KMS-11 (cell line): ENCODE results near the gene CENPV.

ENCODE experiments used
- H2AFZ ChIP-seq: fragments of 200-600 bp; sonication (generic); 2 replicates; pipeline ENCODE4 v1.6.1; 2016; ENCODE audit warnings: antibody characterized with exemption, mixed run types, low read depth
- H3K27ac ChIP-seq: fragments of 200-600 bp; sonication (generic); 2 replicates; pipeline ENCODE4 v1.6.1; 2016; ENCODE audit warnings: mild to moderate bottlenecking, mixed run types
- H3K27me3 ChIP-seq: fragments of 200-600 bp; sonication (generic); 2 replicates; pipeline ENCODE4 v1.6.1; 2017; ENCODE audit warnings: mild to moderate bottlenecking, low read depth, mixed run types, moderate library complexity; ENCODE audit not compliant: insufficient read depth
- H3K36me3 ChIP-seq: fragments of 200-600 bp; sonication (generic); 2 replicates; pipeline ENCODE4 v1.6.1; 2017; ENCODE audit warnings: mild to moderate bottlenecking, mixed run types; ENCODE audit not compliant: insufficient read depth
- H3K4me1 ChIP-seq: fragments of 200-600 bp; sonication (generic); 2 replicates; pipeline ENCODE4 v1.6.1; 2016; ENCODE audit warnings: mild to moderate bottlenecking, low read depth, mixed run types; ENCODE audit not compliant: poor library complexity, severe bottlenecking
- H3K4me2 ChIP-seq: fragments of 200-600 bp; sonication (generic); 2 replicates; pipeline ENCODE4 v1.7.0; 2016; ENCODE audit warnings: mild to moderate bottlenecking, mixed run types
- H3K4me3 ChIP-seq: fragments of 200-600 bp; sonication (generic); IDR thresholded peaks from 2 replicates; pipeline ENCODE4 v1.6.1; 2017; ENCODE audit warnings: low read depth, low read length, mixed read lengths; ENCODE audit not compliant: insufficient read depth
- H3K79me2 ChIP-seq: fragments of 200-600 bp; sonication (generic); 2 replicates; pipeline ENCODE4 v1.6.1; 2016; ENCODE audit warnings: low read depth, mixed run types; ENCODE audit not compliant: insufficient read depth
- H3K9ac ChIP-seq: fragments of 200-600 bp; sonication (generic); 2 replicates; pipeline ENCODE4 v1.6.1; 2016; ENCODE audit warnings: mild to moderate bottlenecking, mixed run types
- H4K20me1 ChIP-seq: fragments of 200-600 bp; sonication (generic); 2 replicates; pipeline ENCODE4 v1.6.1; 2016; ENCODE audit warnings: mild to moderate bottlenecking, mixed run types; ENCODE audit not compliant: insufficient read depth
- CTCF ChIP-seq: fragments of 200-600 bp; sonication (generic); conservative IDR thresholded peaks from 2 replicates; pipeline ENCODE4 v1.6.1; 2017; ENCODE audit warnings: low read depth, mild to moderate bottlenecking, antibody characterized with exemption, low read length, moderate library complexity, mixed read lengths

CENPV gene

DNA sequence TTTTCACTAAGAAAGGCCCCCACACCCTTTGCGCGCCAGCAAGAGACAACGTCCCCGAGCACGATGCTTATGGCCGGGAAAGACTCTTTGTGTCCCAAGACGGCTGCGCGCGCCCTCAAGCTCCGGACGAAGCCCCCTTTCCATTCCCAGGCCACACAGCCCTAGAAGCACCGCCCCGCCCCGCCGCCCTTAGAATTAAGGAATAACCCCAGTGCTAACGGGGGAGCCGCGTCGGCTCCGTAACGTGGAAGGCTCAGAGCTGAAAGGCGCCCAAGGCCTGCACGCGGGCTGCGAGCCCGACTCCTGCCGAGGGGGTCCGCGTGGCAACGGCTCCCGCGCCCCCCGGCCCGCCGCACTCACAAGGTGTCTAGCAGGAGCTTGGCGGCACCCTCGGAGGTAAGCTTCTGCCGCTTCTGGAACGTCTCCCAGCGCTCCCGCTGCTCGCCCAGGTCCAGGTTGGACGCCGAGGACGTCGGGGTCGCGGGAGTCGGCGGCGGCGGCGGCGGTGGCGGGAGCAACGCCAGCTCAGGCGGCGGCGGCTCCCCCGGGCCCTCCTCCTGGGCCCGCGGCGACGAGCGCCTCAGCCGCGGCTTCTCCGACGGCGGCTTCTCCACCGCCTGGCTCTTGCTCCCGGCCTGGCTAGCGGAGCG is 477 bp downstream of the CENPV start:
- H3K27ac ChIP-seq = no peak overlapping the region
- no peak overlapping the region for H3K4me2 ChIP-seq
- H3K9ac ChIP-seq = no peak overlapping the region
- H3K27me3 ChIP-seq = no peaks in the 10 kb centered on the region
- H2AFZ ChIP-seq = no peak overlapping the region
- no peaks in the 10 kb centered on the region for H3K4me1 ChIP-seq
- H4K20me1 ChIP-seq = no peaks in the 10 kb centered on the region
- no peak overlapping the region for H3K4me3 ChIP-seq
- H3K79me2 ChIP-seq = no peaks in the 10 kb centered on the region
- H3K36me3 ChIP-seq = no peaks in the 10 kb centered on the region
- TF ChIP-seq CTCF = no peak

DNA sequence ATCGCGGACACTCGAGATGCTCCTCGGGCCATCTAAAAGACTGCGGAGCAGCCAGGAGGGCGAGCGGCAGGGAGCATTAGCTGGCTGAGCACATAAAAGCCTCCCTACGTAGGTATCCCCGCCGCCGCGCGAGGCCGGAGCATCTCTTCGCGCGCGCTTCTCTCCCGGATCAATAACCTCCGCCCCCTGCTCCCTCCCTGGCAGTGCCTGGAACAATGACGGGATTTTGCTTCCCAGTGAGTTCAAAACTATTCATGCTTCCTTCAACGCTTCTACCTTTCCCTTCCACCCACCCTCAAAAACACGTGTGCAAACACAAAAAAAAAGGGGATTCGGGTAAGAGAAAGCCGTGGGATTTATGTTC is 984 bp downstream of the CENPV start:
- Histone ChIP-seq H3K9ac (no peak overlapping the region), H3K4me2 (no peak overlapping the region), H3K27ac (no peak overlapping the region), H4K20me1 (no peaks in the 10 kb centered on the region), H3K27me3 (no peaks in the 10 kb centered on the region), H3K79me2 (no peaks in the 10 kb centered on the region), H3K4me3 (no peak overlapping the region), H3K4me1 (no peaks in the 10 kb centered on the region), H3K36me3 (no peaks in the 10 kb centered on the region), H2AFZ (no peak overlapping the region)
- no peak for TF ChIP-seq CTCF

- Histone ChIP-seq H3K4me3 (no peak overlapping the region), H3K9ac (no peak overlapping the region), H3K4me1 (no peaks in the 10 kb centered on the region), H3K79me2 (no peaks in the 10 kb centered on the region), H2AFZ (no peak overlapping the region), H3K4me2 (no peak overlapping the region), H3K27me3 (no peaks in the 10 kb centered on the region), H4K20me1 (no peaks in the 10 kb centered on the region), H3K36me3 (no peaks in the 10 kb centered on the region), H3K27ac (no peak overlapping the region)
- TF ChIP-seq CTCF = no peak
Measured at GRCh38 chr17:16351831-16352230, 1.4 kb downstream of the CENPV start.

GRCh38 chr17:16349431-16349830 is 3.8 kb downstream of the CENPV start:
- Histone ChIP-seq H3K4me2 (no peak overlapping the region), H3K4me1 (no peaks in the 10 kb centered on the region), H3K36me3 (no peaks in the 10 kb centered on the region), H3K27ac (no peak overlapping the region), H4K20me1 (no peaks in the 10 kb centered on the region), H2AFZ (no peak overlapping the region), H3K79me2 (no peaks in the 10 kb centered on the region), H3K9ac (no peak overlapping the region), H3K27me3 (no peaks in the 10 kb centered on the region), H3K4me3 (no peak overlapping the region)
- no peak for TF ChIP-seq CTCF
